K562 (cell line): ENCODE data around the gene ZMIZ1.

Source experiments
- BRD4 ChIP-seq: fragments of 200-600 bp; sonication (generic); IDR thresholded peaks from 2 replicates; pipeline ENCODE4 v1.6.1; 2017; ENCODE audit warnings: inconsistent platforms
- IRF2 ChIP-seq: sonication (generic); formaldehyde crosslinking; IDR thresholded peaks from 2 replicates; pipeline ENCODE4 v1.8.1; 2022; ENCODE audit warnings: mild to moderate bottlenecking, missing genetic modification reagents
- JUN ChIP-seq, 2 experiments: sonication (generic) in 1 of 2; formaldehyde crosslinking in 1 of 2; IDR thresholded peaks; 2 replicates each; pipeline versions ENCODE4 v1.6.1 to v1.8.0; 2012 to 2022; ENCODE audit warnings: borderline replicate concordance in 2 of 2, mild to moderate bottlenecking in 2 of 2, improper control_type of control experiment in 1 of 2, low read depth in 1 of 2, low read length in 1 of 2, missing genetic modification reagents in 1 of 2
- PHF8 ChIP-seq: fragments of 200-600 bp; sonication (generic); IDR thresholded peaks from 2 replicates; pipeline ENCODE4 v1.6.1; 2012; ENCODE audit warnings: mixed run types, mild to moderate bottlenecking, inconsistent platforms, low read length, moderate library complexity, borderline replicate concordance
- ZNF224 ChIP-seq: sonication (generic); formaldehyde crosslinking; IDR thresholded peaks from 2 replicates; pipeline ENCODE4 v1.8.0; 2022; ENCODE audit warnings: mild to moderate bottlenecking, missing genetic modification reagents

DNA sequence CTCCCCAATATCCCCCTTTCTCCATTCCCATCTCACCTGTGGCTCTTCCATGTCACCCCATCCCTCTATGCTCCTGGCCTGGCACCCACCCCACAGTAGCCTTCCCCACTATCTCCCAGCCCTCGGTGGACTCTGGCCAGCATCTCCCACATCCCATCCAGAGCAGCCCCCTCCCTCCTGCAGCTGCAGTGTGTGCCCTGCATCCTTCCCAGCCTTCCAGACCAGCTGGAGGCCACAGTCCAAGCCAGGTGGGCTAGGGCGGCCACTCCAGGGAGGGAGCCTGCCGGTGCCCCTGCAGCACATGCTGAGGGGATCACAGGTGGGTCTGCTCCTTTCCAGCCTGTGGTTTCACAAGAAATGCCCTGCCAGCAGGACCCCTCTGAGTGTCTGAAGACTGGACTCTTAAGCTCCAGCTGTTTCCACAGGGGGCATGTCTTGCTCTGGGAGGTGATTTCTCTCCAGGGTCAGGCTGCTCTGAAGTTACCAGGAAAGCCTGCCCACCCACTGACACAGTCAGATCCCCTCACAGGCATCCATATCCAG, 187.6 kb downstream of the ZMIZ1 start:
- TF ChIP-seq IRF2 = no peak
- no peak for TF ChIP-seq ZNF224 (CRISPR knock-in tag)
- TF ChIP-seq JUN (IDR thresholded peaks at IDR 0.05; ENCODE audit: borderline replicate concordance, low read depth, low read length) = no peak
- TF ChIP-seq JUN (CRISPR knock-in tag; IDR thresholded peaks at IDR 0.05; ENCODE audit: borderline replicate concordance) = no peak
- no peak for TF ChIP-seq BRD4
- TF ChIP-seq PHF8 = no peak
